ENCODE results near the gene FAM174C. TPM values are rescaled to one million over a fixed set of nuclear protein-coding genes. Genes with fewer than 3 reads are reported as not detected.

The FAM174C gene
- total RNA-seq, 4 donors from 2014 or later = 44.3 to 72.5 (median 58.2) TPM

GRCh38 chr19:1231729-1232637, 43.3 kb upstream of the FAM174C start:
- no peaks in the 10 kb centered on the region for H3K9me3 ChIP-seq
- DNase-seq (ENCODE audit: low spot score in 2 of 2) = no peak
- H3K4me1 ChIP-seq = peaks cover 33% of the 10 kb centered on the region
- TF ChIP-seq POLR2AphosphoS5 (IDR thresholded peaks at IDR 0.05) (no peak), POLR2A (IDR thresholded peaks at IDR 0.05) (no peak), EP300 (IDR thresholded peaks at IDR 0.05) (no peak), CTCF (IDR thresholded peaks at IDR 0.05) (no peak)
- WGBS = 69% methylated on average over 9 of the region's 15 CpGs
- no peak overlapping the region for H3K4me3 ChIP-seq
- no peak overlapping the region for H3K27ac ChIP-seq
- peaks cover 18% of the 10 kb centered on the region for H3K36me3 ChIP-seq
- peaks cover 2% of the 10 kb centered on the region for H3K27me3 ChIP-seq

- WGBS = no CpG with 5 or more reads among the region's 15 CpGs
These were observed 42.7 kb upstream of the FAM174C start for GRCh38 chr19:1232652-1233072.

GRCh38 chr19:1233115-1233667, 42.1 kb upstream of the FAM174C start:
- Histone ChIP-seq H3K4me1 (peaks cover 43% of the 10 kb centered on the region), H3K36me3 (peaks cover 6% of the 10 kb centered on the region), H3K27me3 (peaks cover 7% of the 10 kb centered on the region), H3K9me3 (no peaks in the 10 kb centered on the region), H3K4me3 (no peak overlapping the region), H3K27ac (peak overlapping the region; percentile 24)
- no CpG with 5 or more reads among the region's 24 CpGs for WGBS
- TF ChIP-seq EP300 (IDR thresholded peaks at IDR 0.05) (no peak), POLR2A (IDR thresholded peaks at IDR 0.05) (no peak), POLR2AphosphoS5 (IDR thresholded peaks at IDR 0.05) (no peak), CTCF (IDR thresholded peaks at IDR 0.05) (no peak)
- DNase-seq (ENCODE audit: low spot score in 2 of 2) = no peak

More at GRCh38 chr19:1232652-1233072, 42.7 kb upstream of the FAM174C start:
- Histone ChIP-seq H3K4me3 (no peak overlapping the region), H3K27me3 (peaks cover 7% of the 10 kb centered on the region), H3K36me3 (peaks cover 11% of the 10 kb centered on the region), H3K27ac (peak overlapping the region; percentile 24), H3K9me3 (no peaks in the 10 kb centered on the region), H3K4me1 (peaks cover 40% of the 10 kb centered on the region)
- DNase-seq (ENCODE audit: low spot score in 2 of 2) = no peak
- TF ChIP-seq EP300 (IDR thresholded peaks at IDR 0.05) = no peak
- no peak for TF ChIP-seq CTCF (IDR thresholded peaks at IDR 0.05)
- no peak for TF ChIP-seq POLR2A (IDR thresholded peaks at IDR 0.05)
- TF ChIP-seq POLR2AphosphoS5 (IDR thresholded peaks at IDR 0.05) = no peak

GRCh38 chr19:1234051-1234954, 41.0 kb upstream of the FAM174C start:
- no peaks in the 10 kb centered on the region for H3K36me3 ChIP-seq
- no peak overlapping the region for H3K4me3 ChIP-seq
- no peaks in the 10 kb centered on the region for H3K9me3 ChIP-seq
- H3K27me3 ChIP-seq = peaks cover 7% of the 10 kb centered on the region
- H3K27ac ChIP-seq = no peak overlapping the region
- TF ChIP-seq POLR2A (IDR thresholded peaks at IDR 0.05) (no peak), EP300 (IDR thresholded peaks at IDR 0.05) (no peak), CTCF (IDR thresholded peaks at IDR 0.05) (no peak), POLR2AphosphoS5 (IDR thresholded peaks at IDR 0.05) (no peak)
- no peak for DNase-seq (ENCODE audit: low spot score in 2 of 2)
- peaks cover 49% of the 10 kb centered on the region for H3K4me1 ChIP-seq
- 92% methylated on average over 15 of the region's 45 CpGs for WGBS

Data from suprapubic skin (tissue), 4 donors.